Mesothelial cell of epicardium (in vitro differentiated cells): ENCODE data around the gene CARNS1. TPM values are rescaled to one million over a fixed set of nuclear protein-coding genes. Genes with fewer than 3 reads are reported as not detected.
"Not testable (repeated sequence)": the region's sequence is repeated elsewhere in the genome, so short reads cannot be mapped to it uniquely, and the experiment has no call there.

Source experiments
- DNase-seq, 2 experiments: peaks; one replicate each; pipeline ENCODE4 v3.0.0; 2021; ENCODE audit warnings: low spot score in 2 of 2; ENCODE audit not compliant: unreplicated experiment in 2 of 2
- H3K27ac Mint-ChIP-seq: 2 replicates; pipeline ENCODE4 v1.8.0; 2021; ENCODE audit warnings: mixed read lengths
- H3K27me3 Mint-ChIP-seq: 2 replicates; pipeline ENCODE4 v1.8.0; 2021; ENCODE audit warnings: low read depth, mixed read lengths
- H3K36me3 Mint-ChIP-seq: 2 replicates; pipeline ENCODE4 v1.8.0; 2021; ENCODE audit warnings: mixed read lengths
- H3K4me1 Mint-ChIP-seq: 2 replicates; pipeline ENCODE4 v1.8.0; 2021; ENCODE audit warnings: mixed read lengths
- H3K4me3 Mint-ChIP-seq: 2 replicates; pipeline ENCODE4 v1.8.0; 2021; ENCODE audit warnings: mild to moderate bottlenecking, moderate library complexity, mixed read lengths
- H3K9me3 Mint-ChIP-seq: 2 replicates; pipeline ENCODE4 v1.8.0; 2021; ENCODE audit warnings: mixed read lengths
- CTCF ChIP-seq: fragments of 200-600 bp; sonication (generic); IDR thresholded peaks from one replicate; pipeline ENCODE4 v1.5.0; 2021; ENCODE audit warnings: antibody characterized with exemption; ENCODE audit not compliant: unreplicated experiment
- total RNA-seq: library from RNA; stranded (reverse); gene quantifications from 3 replicates; pipeline ENCODE4 v1.2.1, GENCODE V29; 2021

The CARNS1 gene
- total RNA-seq, 1 donor from 2014 or later, result 21.1 TPM

GRCh38 chr11:67398661-67399563 is 16.6 kb upstream of the CARNS1 start:
- H3K36me3 Mint-ChIP-seq, result peaks cover 2% of the 10 kb centered on the region

GRCh38 chr11:67400251-67400941 is 15.1 kb upstream of the CARNS1 start:
- H3K27me3 Mint-ChIP-seq, result no peaks in the 10 kb centered on the region
- H3K27ac Mint-ChIP-seq, result peak overlapping the region; percentile 26
- H3K4me3 Mint-ChIP-seq, result peak overlapping the region; percentile 72
- H3K4me1 Mint-ChIP-seq, result peaks cover 18% of the 10 kb centered on the region
- H3K9me3 Mint-ChIP-seq, result no peaks in the 10 kb centered on the region
- H3K36me3 Mint-ChIP-seq, result peaks cover 2% of the 10 kb centered on the region
- TF ChIP-seq CTCF, result no peak
- no peak for DNase-seq

More at GRCh38 chr11:67398661-67399563, 16.6 kb upstream of the CARNS1 start:
- Mint-ChIP-seq H3K4me3 (peak overlapping the region; percentile 11), H3K27ac (no peak overlapping the region), H3K27me3 (no peaks in the 10 kb centered on the region), H3K9me3 (no peaks in the 10 kb centered on the region), H3K4me1 (peaks cover 15% of the 10 kb centered on the region)
- no peak for TF ChIP-seq CTCF
- no peak for DNase-seq

- Mint-ChIP-seq H3K27ac (peak overlapping the region; percentile 16), H3K4me3 (peak overlapping the region; percentile 72), H3K36me3 (peaks cover 2% of the 10 kb centered on the region), H3K9me3 (no peaks in the 10 kb centered on the region), H3K27me3 (no peaks in the 10 kb centered on the region), H3K4me1 (peaks cover 18% of the 10 kb centered on the region)
- DNase-seq, result no peak
- TF ChIP-seq CTCF, result no peak
Measured at GRCh38 chr11:67400942-67401494, 14.5 kb upstream of the CARNS1 start.

GRCh38 chr11:67401495-67402191 is 13.8 kb upstream of the CARNS1 start, which contains the start of gene PPP1CA:
TSS of gene PPP1CA (minus strand) at chr11:67401858. CDS start at chr11:67401782, 76 bp downstream.
- no peaks in the 10 kb centered on the region for H3K27me3 Mint-ChIP-seq

GRCh38 chr11:67402192-67402839 is 13.2 kb upstream of the CARNS1 start:
- H3K27me3 Mint-ChIP-seq, H3K9me3 Mint-ChIP-seq, DNase-seq, H3K36me3 Mint-ChIP-seq: not testable (repeated sequence)
- H3K4me3 Mint-ChIP-seq, result peak overlapping the region; percentile 36
- H3K27ac Mint-ChIP-seq, result peak overlapping the region; percentile 81
- peaks cover 17% of the 10 kb centered on the region for H3K4me1 Mint-ChIP-seq

More at GRCh38 chr11:67401495-67402191, 13.8 kb upstream of the CARNS1 start, which contains the start of gene PPP1CA:
- Mint-ChIP-seq H3K4me3 (peak within 1 kb of the TSS; percentile 72), H3K36me3 (peaks cover 2% of the 10 kb centered on the region), H3K4me1 (peaks cover 18% of the 10 kb centered on the region), H3K9me3 (no peaks in the 10 kb centered on the region), H3K27ac (peak within 1 kb of the TSS; percentile 81)
- peak; percentile 92 to 93 for DNase-seq
- peak; percentile 57 for TF ChIP-seq CTCF

- not testable (repeated sequence) for H3K4me3 Mint-ChIP-seq, H3K9me3 Mint-ChIP-seq, H3K27ac Mint-ChIP-seq, H3K27me3 Mint-ChIP-seq, DNase-seq, H3K36me3 Mint-ChIP-seq
- H3K4me1 Mint-ChIP-seq, result peaks cover 17% of the 10 kb centered on the region
Measured at GRCh38 chr11:67403085-67403484, 12.4 kb upstream of the CARNS1 start.
